Breast epithelium (tissue), 4 donors: ENCODE results near the gene CD163L1. TPM values are rescaled to one million over a fixed set of nuclear protein-coding genes. Genes with fewer than 3 reads are reported as not detected.

Experiments
- DNase-seq, 2 donors: peaks; one replicate each; pipeline ENCODE4 v3.0.0-alpha.2; 2019; ENCODE audit warnings: low spot score in 2 of 2
- H3K27ac ChIP-seq, 2 donors: fragments of 200-600 bp; sonication (generic) in 1 of 2; one replicate each; pipeline ENCODE4 v1.5.1; 2016 to 2019; ENCODE audit warnings: mild to moderate bottlenecking in 1 of 2
- H3K27me3 ChIP-seq, 2 donors: fragments of 200-600 bp; sonication (generic) in 1 of 2; one replicate each; pipeline versions ENCODE4 v1.5.1 to v1.6.0; 2017 to 2019; ENCODE audit warnings: control low read depth in 1 of 2, mild to moderate bottlenecking in 1 of 2
- H3K36me3 ChIP-seq: fragments of 200-600 bp; one replicate; pipeline ENCODE4 v1.5.1; 2019
- H3K4me1 ChIP-seq, 2 donors: fragments of 200-600 bp; sonication (generic); one replicate each; pipeline ENCODE4 v1.5.1; 2016 to 2019; ENCODE audit warnings: control low read depth in 1 of 2
- H3K4me3 ChIP-seq, 3 donors: fragments of 200-600 bp; sonication (generic); 1 replicate in 2 of 3; 2 replicates in 1 of 3; pipeline ENCODE4 v1.5.1; 2016 to 2019; ENCODE audit warnings: mild to moderate bottlenecking in 3 of 3, moderate library complexity in 2 of 3
- H3K9me3 ChIP-seq, 2 donors: fragments of 200-600 bp; sonication (generic) in 1 of 2; one replicate each; pipeline ENCODE4 v1.5.1; 2016 to 2019; ENCODE audit warnings: control low read depth in 1 of 2
- CTCF ChIP-seq, 3 donors: fragments of 450-650 bp; IDR thresholded peaks; one replicate each; pipeline ENCODE4 v1.5.1; 2016 to 2017; ENCODE audit warnings: antibody characterized with exemption in 3 of 3, mild to moderate bottlenecking in 3 of 3, moderate library complexity in 3 of 3
- POLR2A ChIP-seq: fragments of 450-650 bp; IDR thresholded peaks from one replicate; pipeline ENCODE4 v1.6.1; 2016; ENCODE audit warnings: antibody characterized with exemption, mild to moderate bottlenecking, moderate library complexity
- POLR2AphosphoS5 ChIP-seq, 3 donors: sonication (generic); formaldehyde crosslinking; IDR thresholded peaks; one replicate each; pipeline ENCODE4 v1.6.1; 2017; ENCODE audit warnings: antibody characterized with exemption in 3 of 3
- intact Hi-C: fragments of 100-400 bp; cut with DNase I; formaldehyde crosslinking; loops from one replicate; pipeline ENCODE4 v1.15.1; 2023; ENCODE audit warnings: low total_unique reads
- total RNA-seq, 3 donors: library from RNA; depleted of rRNA; stranded (reverse); fragments of >200 nt; gene quantifications; one replicate each; pipeline ENCODE4 v1.1.0, GENCODE V29; 2016

Gene CD163L1
- total RNA-seq, 3 donors from 2014 or later = 0.33 to 14.9 (median 3.5) TPM

- no peak for DNase-seq
- no peak overlapping the region for H3K4me3 ChIP-seq
- no peak for TF ChIP-seq POLR2A
- TF ChIP-seq POLR2AphosphoS5 (IDR thresholded peaks at IDR 0.05) = no peak
- TF ChIP-seq CTCF (IDR thresholded peaks at IDR 0.05) = no peak
- no peak overlapping the region for H3K27ac ChIP-seq
- intact Hi-C loops = no loop called here
- peaks cover 0 to 9% of the 10 kb centered on the region in 2 donors for H3K9me3 ChIP-seq
- no peaks in the 10 kb centered on the region for H3K4me1 ChIP-seq
- H3K27me3 ChIP-seq = no peaks in the 10 kb centered on the region
- no peaks in the 10 kb centered on the region for H3K36me3 ChIP-seq
Measured at GRCh38 chr12:7434670-7435069, 9.3 kb downstream of the CD163L1 start.

GRCh38 chr12:7433276-7433822, 10.6 kb downstream of the CD163L1 start:
- Histone ChIP-seq H3K4me1 (no peaks in the 10 kb centered on the region), H3K27me3 (no peaks in the 10 kb centered on the region), H3K27ac (no peak overlapping the region), H3K36me3 (no peaks in the 10 kb centered on the region), H3K4me3 (no peak overlapping the region), H3K9me3 (no peaks in the 10 kb centered on the region)
- intact Hi-C loops = no loop called here
- TF ChIP-seq POLR2AphosphoS5 (IDR thresholded peaks at IDR 0.05) = no peak
- no peak for TF ChIP-seq POLR2A
- no peak for TF ChIP-seq CTCF (IDR thresholded peaks at IDR 0.05)
- no peak for DNase-seq

GRCh38 chr12:7431993-7432685, 11.8 kb downstream of the CD163L1 start:
- H3K9me3 ChIP-seq = no peaks in the 10 kb centered on the region
- no peak for DNase-seq
- no peaks in the 10 kb centered on the region for H3K4me1 ChIP-seq
- no peak for TF ChIP-seq POLR2A
- no peak for TF ChIP-seq CTCF (IDR thresholded peaks at IDR 0.05)
- no peak for TF ChIP-seq POLR2AphosphoS5 (IDR thresholded peaks at IDR 0.05)
- H3K4me3 ChIP-seq = no peak overlapping the region
- H3K36me3 ChIP-seq = peaks cover 5% of the 10 kb centered on the region
- H3K27ac ChIP-seq = no peak overlapping the region
- intact Hi-C loops = no loop called here
- no peaks in the 10 kb centered on the region for H3K27me3 ChIP-seq

- TF ChIP-seq POLR2A (no peak), POLR2AphosphoS5 (IDR thresholded peaks at IDR 0.05) (no peak), CTCF (IDR thresholded peaks at IDR 0.05) (no peak)
- intact Hi-C loops = no loop called here
- no peaks in the 10 kb centered on the region for H3K9me3 ChIP-seq
Measured at GRCh38 chr12:7411343-7411742, 32.6 kb downstream of the CD163L1 start.

GRCh38 chr12:7404275-7404674, 39.7 kb downstream of the CD163L1 start:
- Histone ChIP-seq H3K36me3 (peaks cover 4% of the 10 kb centered on the region), H3K9me3 (no peaks in the 10 kb centered on the region)

More at GRCh38 chr12:7411343-7411742, 32.6 kb downstream of the CD163L1 start:
- DNase-seq = no peak
- no peak overlapping the region for H3K4me3 ChIP-seq
- H3K36me3 ChIP-seq = no peaks in the 10 kb centered on the region
- H3K27ac ChIP-seq = no peak overlapping the region
- no peaks in the 10 kb centered on the region for H3K27me3 ChIP-seq
- no peaks in the 10 kb centered on the region for H3K4me1 ChIP-seq

More at GRCh38 chr12:7404275-7404674, 39.7 kb downstream of the CD163L1 start:
- intact Hi-C loops = no loop called here
- Histone ChIP-seq H3K27ac (no peak overlapping the region), H3K27me3 (no peaks in the 10 kb centered on the region), H3K4me3 (no peak overlapping the region), H3K4me1 (no peaks in the 10 kb centered on the region)
- TF ChIP-seq POLR2A (no peak), POLR2AphosphoS5 (IDR thresholded peaks at IDR 0.05) (no peak), CTCF (IDR thresholded peaks at IDR 0.05) (no peak)
- DNase-seq = no peak
